ENCODE measurements around the gene KCNMB3.

- TF ChIP-seq CTCF (IDR thresholded peaks at IDR 0.05; ENCODE audit: low read depth, low read length, missing input control) (no peak), YY1 (IDR thresholded peaks at IDR 0.05) (no peak), REST (IDR thresholded peaks at IDR 0.05) (no peak), RAD21 (IDR thresholded peaks at IDR 0.05) (no peak)
These were observed 41.5 kb upstream of the KCNMB3 start for GRCh38 chr3:179292450-179292849.

Data from liver (tissue), 3 donors.